Colonic mucosa (tissue), 4 donors: Measurements from ENCODE around the gene CEACAM8. TPM values are rescaled to one million over a fixed set of nuclear protein-coding genes. Genes with fewer than 3 reads are reported as not detected.

Experiments used
- DNase-seq: peaks from one replicate; pipeline ENCODE4 v3.0.0-alpha.2; 2020
- H3K27ac ChIP-seq: fragments of 200-600 bp; one replicate; pipeline ENCODE4 v1.8.0; 2021
- H3K27me3 ChIP-seq: fragments of 200-600 bp; one replicate; pipeline ENCODE4 v1.8.0; 2021
- H3K36me3 ChIP-seq: fragments of 200-600 bp; one replicate; pipeline ENCODE4 v1.8.0; 2021
- H3K4me1 ChIP-seq: fragments of 200-600 bp; one replicate; pipeline ENCODE4 v1.8.0; 2021; ENCODE audit warnings: mild to moderate bottlenecking
- H3K4me3 ChIP-seq: fragments of 200-600 bp; one replicate; pipeline ENCODE4 v1.8.0; 2021
- H3K9ac ChIP-seq, 2 donors: one replicate each; pipeline ENCODE4 v1.7.0; 2013; ENCODE audit warnings: control low read depth in 2 of 2, low read depth in 2 of 2, low read length in 2 of 2
- H3K9me3 ChIP-seq: fragments of 200-600 bp; one replicate; pipeline ENCODE4 v1.8.0; 2021
- intact Hi-C: fragments of 100-400 bp; cut with DNase I; formaldehyde crosslinking; loops from one replicate; pipeline ENCODE4 v1.14.1; 2022
- total RNA-seq, 2 donors: library from RNA; stranded (reverse); fragmentation: NEBNext Ultra II Directional in 1 of 2; extraction: Animal tissue kit (Norgen Biotek cat#: 25700) in 1 of 2; gene quantifications; one replicate each; pipeline ENCODE4 v1.2.1, GENCODE V29; 2021
- TF ChIP-seq, protein P1 (sequence below): fragments of 200-600 bp; IDR thresholded peaks from one replicate; pipeline ENCODE4 v1.8.0; 2022; ENCODE audit warnings: antibody characterized with exemption, mild to moderate bottlenecking
- donor health status: healthy.
- donor health status: DM: no; HTN: no; CAD: no.
- donor health status: DM: no; HTN: no; CAD: no.

Gene CEACAM8
- total RNA-seq, 2 donors from 2014 or later = 0.85 to 2.3 TPM

DNA sequence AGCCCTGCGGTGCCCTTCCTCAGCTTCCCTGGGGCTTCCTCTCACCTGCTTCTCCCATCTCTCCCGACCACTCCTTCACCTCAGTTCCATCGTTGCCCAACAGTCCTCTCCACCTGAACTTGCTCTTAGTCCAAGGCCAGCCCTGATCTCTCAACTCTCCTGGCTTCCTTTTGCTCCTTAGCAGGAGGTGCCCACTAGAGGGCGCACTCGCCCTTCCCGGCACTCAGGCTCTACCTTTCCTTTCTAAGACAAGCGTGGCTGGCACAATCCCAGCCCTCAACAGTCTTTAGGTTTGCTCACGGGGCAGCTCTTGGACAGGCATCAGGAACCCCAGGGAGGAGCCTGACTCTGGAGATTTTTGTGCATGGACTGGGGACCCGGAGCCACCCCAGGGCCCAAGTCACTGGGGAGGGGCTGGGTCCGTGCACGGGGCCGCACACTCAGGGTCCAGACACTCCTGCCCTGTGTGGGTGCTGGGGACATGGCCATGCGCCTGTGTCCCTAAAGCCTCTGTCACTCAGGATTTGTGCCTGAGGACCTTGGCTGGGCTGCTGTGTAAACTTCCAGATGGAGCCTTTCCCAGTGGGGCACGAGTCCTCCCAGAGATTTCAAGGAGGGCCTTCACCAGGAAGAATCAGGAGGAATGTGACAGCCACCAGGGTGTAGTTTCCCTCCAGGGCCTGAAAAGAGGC is 12.1 kb upstream of the CEACAM8 start:
- no peaks in the 10 kb centered on the region for H3K36me3 ChIP-seq
- no peak overlapping the region for H3K4me3 ChIP-seq
- no peaks in the 10 kb centered on the region for H3K9me3 ChIP-seq
- no peaks in the 10 kb centered on the region for H3K27me3 ChIP-seq
- no peak overlapping the region for H3K27ac ChIP-seq
- H3K4me1 ChIP-seq = no peaks in the 10 kb centered on the region
- no peak overlapping the region for H3K9ac ChIP-seq
- TF ChIP-seq, protein P1, sequence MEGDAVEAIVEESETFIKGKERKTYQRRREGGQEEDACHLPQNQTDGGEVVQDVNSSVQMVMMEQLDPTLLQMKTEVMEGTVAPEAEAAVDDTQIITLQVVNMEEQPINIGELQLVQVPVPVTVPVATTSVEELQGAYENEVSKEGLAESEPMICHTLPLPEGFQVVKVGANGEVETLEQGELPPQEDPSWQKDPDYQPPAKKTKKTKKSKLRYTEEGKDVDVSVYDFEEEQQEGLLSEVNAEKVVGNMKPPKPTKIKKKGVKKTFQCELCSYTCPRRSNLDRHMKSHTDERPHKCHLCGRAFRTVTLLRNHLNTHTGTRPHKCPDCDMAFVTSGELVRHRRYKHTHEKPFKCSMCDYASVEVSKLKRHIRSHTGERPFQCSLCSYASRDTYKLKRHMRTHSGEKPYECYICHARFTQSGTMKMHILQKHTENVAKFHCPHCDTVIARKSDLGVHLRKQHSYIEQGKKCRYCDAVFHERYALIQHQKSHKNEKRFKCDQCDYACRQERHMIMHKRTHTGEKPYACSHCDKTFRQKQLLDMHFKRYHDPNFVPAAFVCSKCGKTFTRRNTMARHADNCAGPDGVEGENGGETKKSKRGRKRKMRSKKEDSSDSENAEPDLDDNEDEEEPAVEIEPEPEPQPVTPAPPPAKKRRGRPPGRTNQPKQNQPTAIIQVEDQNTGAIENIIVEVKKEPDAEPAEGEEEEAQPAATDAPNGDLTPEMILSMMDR = peak; percentile 78
- intact Hi-C loops = no loop called here
- peak; percentile 61 for DNase-seq

DNA sequence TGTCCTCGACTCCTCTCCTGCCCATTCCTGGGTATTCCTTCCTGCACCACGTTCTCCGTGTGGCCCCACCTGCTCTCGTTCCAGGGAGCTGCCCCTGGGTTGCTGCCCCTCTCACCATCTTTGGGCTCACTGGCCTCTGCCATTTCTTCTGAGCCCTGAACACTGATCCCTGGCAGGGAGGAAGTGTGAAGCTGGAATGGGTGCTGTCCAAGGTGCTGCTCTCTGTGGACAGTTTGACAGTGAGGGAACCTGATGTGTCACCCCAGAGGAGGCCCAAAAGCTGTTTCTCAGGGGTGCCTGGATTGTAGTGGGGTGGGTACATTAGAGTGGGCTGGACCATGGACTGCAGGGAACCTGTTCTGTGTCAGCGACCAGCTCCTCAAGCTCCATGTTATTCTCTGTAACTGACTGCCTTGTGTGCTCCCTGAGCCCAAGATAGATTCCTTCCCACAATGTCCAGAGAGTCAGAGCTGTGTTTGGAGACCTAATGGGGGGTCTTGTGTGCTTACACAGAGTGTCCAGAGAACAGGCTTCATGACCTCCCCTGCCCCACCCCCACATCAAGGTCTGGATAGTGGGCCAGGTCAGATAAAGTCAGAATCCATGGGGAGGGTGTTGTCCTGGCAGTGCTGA is 7.2 kb upstream of the CEACAM8 start:
- no peak for DNase-seq
- Histone ChIP-seq H3K4me1 (no peaks in the 10 kb centered on the region), H3K9me3 (no peaks in the 10 kb centered on the region), H3K4me3 (no peak overlapping the region), H3K36me3 (no peaks in the 10 kb centered on the region), H3K27me3 (no peaks in the 10 kb centered on the region), H3K9ac (no peak overlapping the region), H3K27ac (no peak overlapping the region)
- TF ChIP-seq, protein P1 = no peak
- intact Hi-C loops = no loop called here

DNA sequence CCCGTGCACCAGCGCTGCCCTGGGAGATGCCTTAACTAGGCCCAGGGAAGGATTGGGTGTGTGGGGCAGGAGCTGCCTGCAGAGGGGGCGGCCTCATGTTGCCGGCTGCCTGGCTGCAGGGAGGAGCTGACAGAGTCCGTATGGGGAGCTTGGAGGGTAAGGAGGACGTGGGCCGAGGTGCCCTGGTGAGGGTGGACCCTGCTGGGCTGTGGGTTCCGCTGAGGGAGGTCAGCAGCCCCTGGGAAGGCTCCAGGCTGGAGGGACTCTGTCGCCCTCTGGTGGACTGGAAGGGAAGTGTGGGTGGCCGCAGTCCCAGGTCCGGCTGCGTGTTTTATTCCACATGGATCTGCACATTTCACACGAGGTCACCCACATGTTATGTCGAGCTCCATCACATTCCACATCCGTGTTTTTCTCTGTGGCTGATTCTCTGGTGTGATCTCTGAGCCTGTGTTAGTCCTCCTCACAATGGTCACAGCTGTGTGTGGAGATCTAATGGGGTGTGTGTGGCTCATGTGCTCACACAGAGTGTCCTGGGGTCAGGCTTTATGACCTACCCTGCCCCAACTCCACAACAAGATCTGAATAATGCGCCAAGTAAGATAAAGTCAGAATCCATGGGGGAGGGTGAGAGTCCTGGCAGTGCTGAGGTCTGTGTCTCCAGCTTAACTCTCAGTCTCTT is 1.8 kb upstream of the CEACAM8 start:
- no peak overlapping the region for H3K4me3 ChIP-seq
- no peak overlapping the region for H3K9ac ChIP-seq
- TF ChIP-seq, protein P1 = peak; percentile 95
- peak; percentile 36 for DNase-seq
- no peak overlapping the region for H3K27ac ChIP-seq
- intact Hi-C loops = loop anchor here (1.0 kb wide), 1 partner anchor 29 kb away; no protein-coding TSS in a partner anchor
- no peaks in the 10 kb centered on the region for H3K4me1 ChIP-seq
- H3K9me3 ChIP-seq = no peaks in the 10 kb centered on the region
- H3K36me3 ChIP-seq = no peaks in the 10 kb centered on the region
- no peaks in the 10 kb centered on the region for H3K27me3 ChIP-seq

DNA sequence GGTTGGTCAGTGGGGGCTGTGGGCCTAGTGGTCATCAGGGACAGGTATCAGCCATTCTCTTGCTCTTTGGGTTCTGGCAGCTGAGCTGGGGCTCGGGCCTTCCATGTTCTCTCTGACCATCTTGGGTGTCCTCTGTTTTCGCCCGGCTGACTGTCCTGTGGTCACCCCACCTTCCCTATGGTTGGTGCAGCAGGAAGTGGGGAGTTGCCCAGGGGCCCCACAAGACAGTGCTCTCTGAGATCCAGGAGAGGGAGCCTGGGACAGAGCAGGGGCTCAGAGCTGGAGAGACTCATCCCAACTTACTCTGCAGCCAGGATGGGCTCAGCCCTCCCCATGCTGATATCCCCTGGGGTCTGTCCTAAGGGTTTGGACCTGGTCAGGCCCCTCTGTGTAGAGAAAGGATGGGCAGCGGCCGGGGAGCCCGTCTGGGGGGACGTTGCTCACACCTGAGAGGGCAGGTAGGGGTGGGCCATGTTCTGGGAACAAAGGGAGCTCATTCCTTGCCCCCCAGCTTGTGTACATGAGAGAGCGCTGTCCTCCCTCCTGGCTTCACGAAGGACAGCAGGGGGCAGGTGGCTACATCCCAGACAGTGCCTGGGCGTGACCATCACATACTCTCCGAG is 937 bp upstream of the CEACAM8 start:
- no peaks in the 10 kb centered on the region for H3K27me3 ChIP-seq
- intact Hi-C loops = loop anchor here (1.0 kb wide), 1 partner anchor 28 kb away; no protein-coding TSS in a partner anchor
- H3K4me1 ChIP-seq = no peaks in the 10 kb centered on the region
- H3K4me3 ChIP-seq = no peak overlapping the region
- no peak overlapping the region for H3K9ac ChIP-seq
- no peaks in the 10 kb centered on the region for H3K36me3 ChIP-seq
- no peaks in the 10 kb centered on the region for H3K9me3 ChIP-seq
- TF ChIP-seq, protein P1 = no peak
- no peak overlapping the region for H3K27ac ChIP-seq
- no peak for DNase-seq

DNA sequence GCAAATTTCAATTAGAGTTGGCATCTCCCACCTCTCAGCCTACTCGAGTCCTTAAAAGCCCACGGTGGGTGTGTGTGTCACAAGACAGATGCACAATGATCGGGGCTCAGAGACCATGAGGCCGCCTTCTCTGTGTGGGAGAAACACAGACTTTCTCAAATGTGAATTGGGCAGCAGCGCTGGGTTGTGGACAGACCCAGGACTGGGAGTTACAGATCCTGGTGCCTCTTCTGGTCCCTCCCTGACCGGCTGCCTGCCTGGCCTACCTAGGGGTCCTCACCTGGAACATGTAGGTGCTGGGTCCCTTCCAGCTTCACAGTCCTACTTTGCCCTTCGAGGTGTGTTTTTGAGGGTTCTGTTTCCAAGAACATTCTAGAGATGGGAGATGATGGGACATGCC is 4.9 kb downstream of the CEACAM8 start:
- TF ChIP-seq, protein P1 = no peak
- intact Hi-C loops = no loop called here
- DNase-seq = no peak
- Histone ChIP-seq H3K27me3 (no peaks in the 10 kb centered on the region), H3K36me3 (no peaks in the 10 kb centered on the region), H3K4me3 (no peak overlapping the region), H3K27ac (no peak overlapping the region), H3K9ac (no peak overlapping the region), H3K4me1 (no peaks in the 10 kb centered on the region), H3K9me3 (no peaks in the 10 kb centered on the region)
